ENCODE data around the gene CATSPER3. TPM values are rescaled to one million over a fixed set of nuclear protein-coding genes. Genes with fewer than 3 reads are reported as not detected.
"Not testable (repeated sequence)": the region's sequence is repeated elsewhere in the genome, so short reads cannot be mapped to it uniquely, and the experiment has no call there.

CATSPER3 gene
- total RNA-seq, 1 donor from 2014 or later, result not detected

- no peak for DNase-seq (ENCODE audit: low spot score)
These were observed 7.5 kb downstream of the CATSPER3 start for GRCh38 chr5:134975078-134975715.

- no peak for DNase-seq (ENCODE audit: low spot score)
These were observed 8.1 kb downstream of the CATSPER3 start for GRCh38 chr5:134975843-134976242.

- DNase-seq (ENCODE audit: low spot score), result no peak
These were observed 9.1 kb downstream of the CATSPER3 start for GRCh38 chr5:134976841-134977240.

GRCh38 chr5:134979416-134979815 lies 11.7 kb downstream of the CATSPER3 start:
- no peak for DNase-seq (ENCODE audit: low spot score)

- no peak for DNase-seq (ENCODE audit: low spot score)
These were observed 14.5 kb downstream of the CATSPER3 start for GRCh38 chr5:134982230-134982629.

GRCh38 chr5:134989266-134989830 lies 21.6 kb downstream of the CATSPER3 start:
- peak; percentile 91 for DNase-seq (ENCODE audit: low spot score)

GRCh38 chr5:134990183-134990582 lies 22.5 kb downstream of the CATSPER3 start:
- not testable (repeated sequence) for DNase-seq (ENCODE audit: low spot score)

- no peak for DNase-seq (ENCODE audit: low spot score)
These were observed 24.4 kb downstream of the CATSPER3 start for GRCh38 chr5:134992148-134992547.

GRCh38 chr5:134993161-134993560 lies 25.5 kb downstream of the CATSPER3 start:
- no peak for DNase-seq (ENCODE audit: low spot score)

GRCh38 chr5:134994560-134995156 lies 27.0 kb downstream of the CATSPER3 start:
- no peak for DNase-seq (ENCODE audit: low spot score)

GRCh38 chr5:134995850-134996402 lies 28.2 kb downstream of the CATSPER3 start:
- no peak for DNase-seq (ENCODE audit: low spot score)

- DNase-seq (ENCODE audit: low spot score), result no peak
These were observed 29.3 kb downstream of the CATSPER3 start for GRCh38 chr5:134997015-134997414.

GRCh38 chr5:134998068-134998467 lies 30.4 kb downstream of the CATSPER3 start:
- DNase-seq (ENCODE audit: low spot score), result not testable (repeated sequence)

- no peak for DNase-seq (ENCODE audit: low spot score)
These were observed 36.7 kb downstream of the CATSPER3 start for GRCh38 chr5:135004376-135004775.

GRCh38 chr5:135005076-135005475 lies 37.4 kb downstream of the CATSPER3 start:
- DNase-seq (ENCODE audit: low spot score), result no peak

GRCh38 chr5:135007305-135007704 lies 39.6 kb downstream of the CATSPER3 start:
- DNase-seq (ENCODE audit: low spot score), result no peak

- DNase-seq (ENCODE audit: low spot score), result no peak
These were observed 40.1 kb downstream of the CATSPER3 start for GRCh38 chr5:135007749-135008363.

GRCh38 chr5:135008556-135008955 lies 40.8 kb downstream of the CATSPER3 start:
- no peak for DNase-seq (ENCODE audit: low spot score)

- DNase-seq (ENCODE audit: low spot score), result no peak
These were observed 41.5 kb downstream of the CATSPER3 start for GRCh38 chr5:135008981-135009735.

GRCh38 chr5:135009736-135010501 lies 42.2 kb downstream of the CATSPER3 start:
- no peak for DNase-seq (ENCODE audit: low spot score)

Data from umbilical cord (tissue), 2 donors.